GM21576 (cell line): ENCODE data around the gene ZNF521.

Experiments
- ATAC-seq: cut with Tn5 transposase; IDR thresholded peaks from one replicate; pipeline ENCODE4 v1.9.1; 2021; ENCODE audit warnings: mild to moderate bottlenecking, moderate library complexity; ENCODE audit not compliant: unreplicated experiment

The ZNF521 gene

GRCh38 chr18:25137197-25137472 lies 214.8 kb downstream of the ZNF521 start:
- no peak for ATAC-seq

GRCh38 chr18:25136416-25137196 lies 215.4 kb downstream of the ZNF521 start:
- ATAC-seq = no peak

GRCh38 chr18:25134861-25135260 lies 217.1 kb downstream of the ZNF521 start:
- no peak for ATAC-seq

GRCh38 chr18:25133879-25134278 lies 218.1 kb downstream of the ZNF521 start:
- no peak for ATAC-seq

GRCh38 chr18:25132786-25133496 lies 219.0 kb downstream of the ZNF521 start:
- ATAC-seq = no peak

GRCh38 chr18:25126751-25127150 lies 225.2 kb downstream of the ZNF521 start:
- ATAC-seq = no peak

GRCh38 chr18:25125680-25126079 lies 226.3 kb downstream of the ZNF521 start:
- ATAC-seq = no peak

- no peak for ATAC-seq
Measured at GRCh38 chr18:25123438-25124232, 228.3 kb downstream of the ZNF521 start.

- ATAC-seq = no peak
Measured at GRCh38 chr18:25121442-25121841, 230.5 kb downstream of the ZNF521 start.

GRCh38 chr18:25113566-25113965 lies 238.4 kb downstream of the ZNF521 start:
- no peak for ATAC-seq

- no peak for ATAC-seq
Measured at GRCh38 chr18:25112821-25113434, 239.0 kb downstream of the ZNF521 start.

- ATAC-seq = no peak
Measured at GRCh38 chr18:25111377-25112288, 240.3 kb downstream of the ZNF521 start.

- ATAC-seq = no peak
Measured at GRCh38 chr18:25109484-25109883, 242.5 kb downstream of the ZNF521 start.

- ATAC-seq = no peak
Measured at GRCh38 chr18:25103468-25104155, 248.4 kb downstream of the ZNF521 start.

- no peak for ATAC-seq
Measured at GRCh38 chr18:25102662-25103061, 249.3 kb downstream of the ZNF521 start.

- ATAC-seq = no peak
Measured at GRCh38 chr18:25100418-25100817, 251.5 kb downstream of the ZNF521 start.

GRCh38 chr18:25099895-25100294 lies 252.1 kb downstream of the ZNF521 start:
- no peak for ATAC-seq

GRCh38 chr18:25097569-25098056 lies 254.4 kb downstream of the ZNF521 start:
- ATAC-seq = no peak

- ATAC-seq = no peak
Measured at GRCh38 chr18:25097057-25097456, 254.9 kb downstream of the ZNF521 start.

GRCh38 chr18:25093141-25093540 lies 258.8 kb downstream of the ZNF521 start:
- no peak for ATAC-seq
